Left lung (tissue), 14 donors: Measurements from ENCODE around the gene C3orf20. TPM values are rescaled to one million over a fixed set of nuclear protein-coding genes. Genes with fewer than 3 reads are reported as not detected.

Experiments
- ATAC-seq: fragments of 200-7000 bp; cut with Tn5 transposase; one replicate; pipeline ENCODE4 v1.9.1; 2020; ENCODE audit warnings: moderate library complexity
- DNase-seq, 4 donors: peaks; one replicate each; pipeline ENCODE4 v3.0.0-alpha.2; 2013 to 2020
- H3K27ac ChIP-seq, 2 donors: fragments of 200-600 bp; sonication (generic) in 1 of 2; one replicate each; pipeline versions ENCODE4 v1.5.0 to v1.8.0; 2020 to 2021
- H3K27me3 ChIP-seq, 2 donors: fragments of 200-600 bp; sonication (generic) in 1 of 2; one replicate each; pipeline versions ENCODE4 v1.5.0 to v1.8.0; 2020 to 2021
- H3K36me3 ChIP-seq, 2 donors: fragments of 200-600 bp; sonication (generic) in 1 of 2; one replicate each; pipeline versions ENCODE4 v1.5.0 to v1.8.0; 2020 to 2021
- H3K4me1 ChIP-seq, 2 donors: fragments of 200-600 bp; one replicate each; pipeline ENCODE4 v1.8.0; 2021
- H3K4me3 ChIP-seq, 2 donors: fragments of 200-600 bp; sonication (generic) in 1 of 2; one replicate each; pipeline versions ENCODE4 v1.5.0 to v1.8.0; 2020 to 2021; ENCODE audit warnings: mild to moderate bottlenecking in 1 of 2
- H3K9me3 ChIP-seq, 2 donors: fragments of 200-600 bp; sonication (generic) in 1 of 2; one replicate each; pipeline versions ENCODE4 v1.5.0 to v1.8.0; 2020 to 2021
- CTCF ChIP-seq, 2 donors: fragments of 200-600 bp; sonication (generic) in 1 of 2; IDR thresholded peaks; one replicate each; pipeline versions ENCODE4 v1.5.0 to v1.8.0; 2021; ENCODE audit warnings: antibody characterized with exemption in 2 of 2
- intact Hi-C, 2 donors: fragments of 100-400 bp; cut with DNase I; formaldehyde crosslinking; loops; one replicate each; pipeline versions ENCODE4 v1.11.2 to v1.14.2; 2022
- long read RNA-seq, 12 donors: library from polyadenylated mRNA in 2 of 12; unstranded in 2 of 12; transcript quantifications; one replicate each; pipeline ENCODE4 v2.0.0 and lab custom pipeline, GENCODE V29; 2019 to 2026
- polyA plus RNA-seq, 6 donors: library from polyadenylated mRNA; unstranded; fragments of 120-200 nt; gene quantifications; one replicate each; pipeline ENCODE4 v1.2.1, GENCODE V29; 2013; ENCODE audit not compliant: insufficient read length in 6 of 6
- total RNA-seq, 2 donors: library from RNA; stranded (reverse); fragmentation: NEBNext Ultra II Directional; extraction: Animal tissue kit (Norgen Biotek cat#: 25700); gene quantifications; one replicate each; pipeline ENCODE4 v1.2.1, GENCODE V29; 2021
- donor health status: DM: no; HTN: yes; CAD: no.
- donor health status: DM: no; HTN: no; CAD: no.

C3orf20 gene
- under 1 TPM in 1 of 2 donors, not detected in 1; 0.26 TPM for total RNA-seq
- polyA plus RNA-seq, result under 1 TPM; 0.06 to 0.31 (median 0.15) TPM
- long read RNA-seq, donor 1, result 0 reads
- long read RNA-seq, donor 2, result 0 reads
- long read RNA-seq, donor 3, result 0 reads
- long read RNA-seq, donor 4, result 0 reads
- long read RNA-seq, donor 5, result 0 reads
- long read RNA-seq, donor 6, result 0 reads
- long read RNA-seq, donor 7, result 0 reads
- long read RNA-seq, donor 8, result 0 reads
- long read RNA-seq, donor 9, result 0 reads
- long read RNA-seq, donor 10, result 0 reads
- long read RNA-seq, donor 11, result 0 reads
- long read RNA-seq, donor 12, result 0 reads

DNA sequence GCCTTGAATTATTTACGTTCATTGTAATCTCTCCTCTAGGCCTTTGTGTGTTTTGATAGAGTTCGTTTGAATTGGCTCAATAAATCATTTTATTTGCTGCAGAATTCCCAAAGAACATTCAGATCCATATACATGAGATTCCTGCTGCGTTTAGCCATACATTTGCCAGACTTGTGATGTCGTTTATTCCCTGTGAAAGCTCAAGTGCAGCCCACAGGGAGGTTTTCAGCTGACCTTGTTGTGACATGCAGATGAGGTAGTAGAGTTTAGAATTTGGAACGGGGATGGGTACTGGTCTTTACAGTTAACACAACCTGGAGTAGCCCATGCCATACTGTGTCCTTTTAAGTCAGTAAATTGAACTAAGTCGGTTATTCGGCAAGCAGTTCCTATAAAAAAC lies at the start of gene C3orf20:
TSS of gene C3orf20 (plus strand) at position 301 of the 400 bp plus-strand sequence. CDS start 7,573 bp downstream, outside the sequence.
- no peaks in the 10 kb centered on the region for H3K27me3 ChIP-seq
- no peaks in the 10 kb centered on the region for H3K4me1 ChIP-seq
- H3K27ac ChIP-seq, result no peak within 1 kb of the TSS
- TF ChIP-seq CTCF (IDR thresholded peaks at IDR 0.05), result no peak
- H3K4me3 ChIP-seq, result no peak within 1 kb of the TSS
- DNase-seq (no peak), ATAC-seq (no peak)
- H3K36me3 ChIP-seq, result peaks cover 0 to 37% of the 10 kb centered on the region in 2 donors
- no peaks in the 10 kb centered on the region for H3K9me3 ChIP-seq
- intact Hi-C loops, result loop anchor here in 1 of 2 donors (5.0 to 10.0 kb wide), 2 partner anchors 100 to 242 kb away; no protein-coding TSS in a partner anchor

- Histone ChIP-seq H3K9me3 (no peaks in the 10 kb centered on the region), H3K36me3 (no peaks in the 10 kb centered on the region), H3K4me1 (no peaks in the 10 kb centered on the region), H3K4me3 (no peak overlapping the region), H3K27me3 (peaks cover 0 to 7% of the 10 kb centered on the region in 2 donors), H3K27ac (no peak overlapping the region)
- intact Hi-C loops, result no loop called here
- ATAC-seq (no peak), DNase-seq (no peak)
- TF ChIP-seq CTCF (IDR thresholded peaks at IDR 0.05), result no peak
Measured at GRCh38 chr3:14625443-14625842, 49.5 kb upstream of the C3orf20 start.

- no peaks in the 10 kb centered on the region for H3K36me3 ChIP-seq
- no peak overlapping the region for H3K4me3 ChIP-seq
- no peak for TF ChIP-seq CTCF (IDR thresholded peaks at IDR 0.05)
- no peak for DNase-seq
- intact Hi-C loops, result no loop called here
- H3K4me1 ChIP-seq, result no peaks in the 10 kb centered on the region
- no peak for ATAC-seq
- no peak overlapping the region for H3K27ac ChIP-seq
- H3K9me3 ChIP-seq, result no peaks in the 10 kb centered on the region
- peaks cover 0 to 7% of the 10 kb centered on the region in 2 donors for H3K27me3 ChIP-seq
Measured at GRCh38 chr3:14627815-14628214, 47.1 kb upstream of the C3orf20 start.

- no peak for ATAC-seq
- Histone ChIP-seq H3K4me3 (no peak overlapping the region), H3K27me3 (peaks cover 0 to 7% of the 10 kb centered on the region in 2 donors), H3K4me1 (no peaks in the 10 kb centered on the region), H3K9me3 (no peaks in the 10 kb centered on the region), H3K36me3 (no peaks in the 10 kb centered on the region), H3K27ac (no peak overlapping the region)
- DNase-seq, result no peak
- intact Hi-C loops, result no loop called here
- TF ChIP-seq CTCF (IDR thresholded peaks at IDR 0.05), result no peak
Measured at GRCh38 chr3:14628406-14628805, 46.5 kb upstream of the C3orf20 start.

GRCh38 chr3:14630404-14631100 lies 44.4 kb upstream of the C3orf20 start:
- TF ChIP-seq CTCF (IDR thresholded peaks at IDR 0.05), result no peak
- Histone ChIP-seq H3K9me3 (no peaks in the 10 kb centered on the region), H3K4me3 (no peak overlapping the region), H3K27me3 (peaks cover 0 to 11% of the 10 kb centered on the region in 2 donors), H3K27ac (no peak overlapping the region), H3K4me1 (no peaks in the 10 kb centered on the region), H3K36me3 (no peaks in the 10 kb centered on the region)
- ATAC-seq (no peak), DNase-seq (no peak)
- intact Hi-C loops, result no loop called here
